OCI-LY7 (cell line): ENCODE results near the gene PTP4A1.

Experiments
- EZH2phosphoT487 ChIP-seq: fragments of 200-600 bp; sonication (generic); IDR thresholded peaks from 2 replicates; pipeline ENCODE4 v1.6.1; 2018; ENCODE audit warnings: low read depth, borderline replicate concordance, mild to moderate bottlenecking, mixed run types, antibody characterized with exemption, low read length, moderate library complexity, mixed read lengths
- TF ChIP-seq, protein P1 (sequence below): fragments of 200-600 bp; sonication (generic); conservative IDR thresholded peaks from 2 replicates; pipeline ENCODE4 v1.5.1; 2014; ENCODE audit warnings: mild to moderate bottlenecking, antibody characterized with exemption, low read length, moderate library complexity, mixed read lengths

DNA sequence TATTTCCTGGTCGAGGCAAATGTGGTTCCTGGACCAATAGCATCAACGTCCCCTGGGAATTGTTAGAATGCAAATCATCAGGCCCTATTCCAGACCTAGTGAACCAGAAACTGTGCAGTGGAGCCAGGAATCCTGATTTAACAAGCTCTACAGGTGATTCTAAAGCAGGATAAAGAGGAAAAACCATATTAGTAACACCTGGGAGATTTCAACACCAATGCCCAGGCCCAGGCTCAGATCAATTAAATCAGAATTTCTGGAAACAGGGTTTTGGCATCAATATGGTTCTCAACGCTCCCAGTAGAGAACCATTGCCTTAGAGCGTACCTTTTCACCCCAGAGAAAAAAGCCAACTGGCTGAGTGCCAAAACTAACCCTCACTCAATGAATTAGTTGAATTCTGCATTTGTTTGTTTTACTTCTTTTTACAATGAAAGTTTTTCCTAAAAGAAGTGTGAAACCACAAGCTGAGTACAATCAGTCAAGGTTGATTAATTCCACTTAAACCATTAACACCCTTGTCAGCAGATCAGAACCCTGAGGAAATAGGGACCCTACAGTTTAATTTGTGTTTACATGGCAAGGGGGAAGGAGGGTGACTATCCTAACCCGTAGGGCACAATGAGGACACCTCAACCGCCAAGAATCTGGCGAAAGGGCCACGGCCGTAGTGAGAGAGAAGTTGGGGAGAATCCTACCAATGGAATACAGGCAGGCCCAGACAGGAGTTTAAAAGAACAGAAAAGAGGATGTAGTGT lies 34.9 kb upstream of the PTP4A1 start:
- TF ChIP-seq, protein P1, sequence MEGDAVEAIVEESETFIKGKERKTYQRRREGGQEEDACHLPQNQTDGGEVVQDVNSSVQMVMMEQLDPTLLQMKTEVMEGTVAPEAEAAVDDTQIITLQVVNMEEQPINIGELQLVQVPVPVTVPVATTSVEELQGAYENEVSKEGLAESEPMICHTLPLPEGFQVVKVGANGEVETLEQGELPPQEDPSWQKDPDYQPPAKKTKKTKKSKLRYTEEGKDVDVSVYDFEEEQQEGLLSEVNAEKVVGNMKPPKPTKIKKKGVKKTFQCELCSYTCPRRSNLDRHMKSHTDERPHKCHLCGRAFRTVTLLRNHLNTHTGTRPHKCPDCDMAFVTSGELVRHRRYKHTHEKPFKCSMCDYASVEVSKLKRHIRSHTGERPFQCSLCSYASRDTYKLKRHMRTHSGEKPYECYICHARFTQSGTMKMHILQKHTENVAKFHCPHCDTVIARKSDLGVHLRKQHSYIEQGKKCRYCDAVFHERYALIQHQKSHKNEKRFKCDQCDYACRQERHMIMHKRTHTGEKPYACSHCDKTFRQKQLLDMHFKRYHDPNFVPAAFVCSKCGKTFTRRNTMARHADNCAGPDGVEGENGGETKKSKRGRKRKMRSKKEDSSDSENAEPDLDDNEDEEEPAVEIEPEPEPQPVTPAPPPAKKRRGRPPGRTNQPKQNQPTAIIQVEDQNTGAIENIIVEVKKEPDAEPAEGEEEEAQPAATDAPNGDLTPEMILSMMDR = no peak
- TF ChIP-seq EZH2phosphoT487 = no peak
